Mucosa of gallbladder (tissue), 1 donor: ENCODE results near the gene LAMA5. TPM values are rescaled to one million over a fixed set of nuclear protein-coding genes. Genes with fewer than 3 reads are reported as not detected.

ENCODE experiments used
- DNase-seq: peaks from one replicate; pipeline ENCODE4 v3.0.0-alpha.2; 2020; ENCODE audit warnings: low spot score
- total RNA-seq: library from RNA; stranded (reverse); gene quantifications from one replicate; pipeline ENCODE4 v1.2.1, GENCODE V29; 2021
- donor health status: DM: no; HTN: no; CAD: no.

Gene LAMA5
- total RNA-seq, 1 donor from 2014 or later: 298 TPM

GRCh38 chr20:62349556-62350097 is 17.5 kb downstream of the LAMA5 start:
- no peak for DNase-seq

- no peak for DNase-seq
Observed at GRCh38 chr20:62348604-62349003, 18.5 kb downstream of the LAMA5 start.

- DNase-seq: no peak
Observed at GRCh38 chr20:62347445-62347844, 19.7 kb downstream of the LAMA5 start.

GRCh38 chr20:62347151-62347404 is 20.0 kb downstream of the LAMA5 start:
- no peak for DNase-seq

- DNase-seq: no peak
Observed at GRCh38 chr20:62346398-62347150, 20.5 kb downstream of the LAMA5 start.

GRCh38 chr20:62345681-62346370 is 21.3 kb downstream of the LAMA5 start:
- DNase-seq: no peak

- no peak for DNase-seq
Observed at GRCh38 chr20:62344782-62345181, 22.3 kb downstream of the LAMA5 start.

GRCh38 chr20:62344092-62344491 is 23.0 kb downstream of the LAMA5 start:
- no peak for DNase-seq

- DNase-seq: no peak
Observed at GRCh38 chr20:62342910-62343309, 24.2 kb downstream of the LAMA5 start.

GRCh38 chr20:62339647-62340062 is 27.5 kb downstream of the LAMA5 start:
- DNase-seq: no peak

- no peak for DNase-seq
Observed at GRCh38 chr20:62338294-62338620, 28.9 kb downstream of the LAMA5 start.

- no peak for DNase-seq
Observed at GRCh38 chr20:62337558-62338293, 29.4 kb downstream of the LAMA5 start.

GRCh38 chr20:62336775-62337557 is 30.1 kb downstream of the LAMA5 start:
- no peak for DNase-seq

GRCh38 chr20:62336329-62336728 is 30.8 kb downstream of the LAMA5 start:
- no peak for DNase-seq

GRCh38 chr20:62335532-62335931 is 31.6 kb downstream of the LAMA5 start:
- no peak for DNase-seq

GRCh38 chr20:62334881-62335280 is 32.2 kb downstream of the LAMA5 start:
- no peak for DNase-seq

- no peak for DNase-seq
Observed at GRCh38 chr20:62333820-62334595, 33.1 kb downstream of the LAMA5 start.

- no peak for DNase-seq
Observed at GRCh38 chr20:62332989-62333819, 33.9 kb downstream of the LAMA5 start.

- no peak for DNase-seq
Observed at GRCh38 chr20:62332421-62332820, 34.7 kb downstream of the LAMA5 start.

GRCh38 chr20:62331347-62331746 is 35.8 kb downstream of the LAMA5 start:
- no peak for DNase-seq
